GM23338 (cell line): ENCODE data around the gene AXL. TPM values are rescaled to one million over a fixed set of nuclear protein-coding genes. Genes with fewer than 3 reads are reported as not detected.

ENCODE experiments used
- ATAC-seq: fragments of 200-7000 bp; cut with Tn5 transposase; 3 replicates; pipeline ENCODE4 v1.9.1; 2020
- DNase-seq: peaks from one replicate; pipeline ENCODE4 v3.0.0-alpha.2; 2015; ENCODE audit warnings: low spot score
- H2AFZ ChIP-seq: fragments of 200-600 bp; sonication (generic); 2 replicates; pipeline ENCODE4 v1.8.0; 2016; ENCODE audit warnings: antibody characterized with exemption, mild to moderate bottlenecking, moderate library complexity
- H3F3A ChIP-seq: fragments of 200-600 bp; sonication (generic); replicated peaks from 2 replicates; pipeline ENCODE4 v1.8.0; 2017; ENCODE audit warnings: antibody characterized with exemption, mixed run types, low read depth
- H3K27ac ChIP-seq: fragments of 200-600 bp; sonication (generic); 2 replicates; pipeline ENCODE4 v1.6.1; 2016; ENCODE audit warnings: low read depth
- H3K27me3 ChIP-seq: fragments of 200-600 bp; sonication (generic); 2 replicates; pipeline ENCODE4 v1.8.0; 2016; ENCODE audit warnings: mild to moderate bottlenecking, mixed run types, moderate library complexity; ENCODE audit not compliant: insufficient read depth
- H3K36me3 ChIP-seq: fragments of 200-600 bp; sonication (generic); 2 replicates; pipeline ENCODE4 v1.8.0; 2016; ENCODE audit warnings: mild to moderate bottlenecking; ENCODE audit not compliant: insufficient read depth
- H3K4me1 ChIP-seq: fragments of 200-600 bp; sonication (generic); 2 replicates; pipeline ENCODE4 v1.8.0; 2016; ENCODE audit warnings: mild to moderate bottlenecking, moderate library complexity; ENCODE audit not compliant: insufficient read depth
- H3K4me2 ChIP-seq: fragments of 200-600 bp; sonication (generic); 2 replicates; pipeline ENCODE4 v1.7.1; 2017; ENCODE audit warnings: mixed run types
- H3K4me3 ChIP-seq: fragments of 200-600 bp; sonication (generic); 2 replicates; pipeline ENCODE4 v1.6.1; 2016; ENCODE audit warnings: mixed run types
- H3K79me2 ChIP-seq: fragments of 200-600 bp; sonication (generic); replicated peaks from 2 replicates; pipeline ENCODE4 v1.8.0; 2017; ENCODE audit warnings: mild to moderate bottlenecking; ENCODE audit not compliant: insufficient read depth
- H3K9me2 ChIP-seq: fragments of 200-600 bp; sonication (generic); 2 replicates; pipeline ENCODE4 v1.8.0; 2017; ENCODE audit not compliant: insufficient read depth
- H4K20me1 ChIP-seq: fragments of 200-600 bp; sonication (generic); replicated peaks from 2 replicates; pipeline ENCODE4 v1.8.0; 2017; ENCODE audit warnings: mild to moderate bottlenecking; ENCODE audit not compliant: insufficient read depth
- H3K27ac Mint-ChIP-seq: 2 replicates; pipeline ENCODE4 v1.8.0; 2020; ENCODE audit warnings: inconsistent platforms, mild to moderate bottlenecking, moderate library complexity, mixed read lengths
- H3K27me3 Mint-ChIP-seq: 3 replicates; pipeline ENCODE4 v1.8.0; 2022; ENCODE audit warnings: low read depth, mild to moderate bottlenecking, moderate library complexity, mixed read lengths, inconsistent platforms; ENCODE audit not compliant: insufficient read depth, poor library complexity
- H3K36me3 Mint-ChIP-seq: 3 replicates; pipeline ENCODE4 v1.8.0; 2021; ENCODE audit warnings: low read depth, mild to moderate bottlenecking, inconsistent platforms, moderate library complexity, mixed read lengths
- H3K4me1 Mint-ChIP-seq: 3 replicates; pipeline ENCODE4 v1.8.0; 2020; ENCODE audit warnings: mild to moderate bottlenecking, inconsistent platforms, mixed read lengths
- H3K4me3 Mint-ChIP-seq: 3 replicates; pipeline ENCODE4 v1.8.0; 2021; ENCODE audit warnings: moderate library complexity, mild to moderate bottlenecking, inconsistent platforms, mixed read lengths
- H3K9me3 Mint-ChIP-seq: 3 replicates; pipeline ENCODE4 v1.8.0; 2020; ENCODE audit warnings: moderate library complexity, mild to moderate bottlenecking, inconsistent platforms, mixed read lengths
- CREB1 ChIP-seq: fragments of 250-450 bp; sonication (Bioruptor Pico); IDR thresholded peaks from 2 replicates; pipeline ENCODE4 v1.5.0; 2020; ENCODE audit warnings: low read depth, mild to moderate bottlenecking, moderate library complexity
- CTCF ChIP-seq, 2 experiments: fragments of 200-600 bp in 1 of 2; sonication (generic) in 1 of 2; conservative IDR thresholded peaks; 2 replicates each; pipeline versions ENCODE4 v1.5.1 to v1.6.1; 2016 to 2017; ENCODE audit warnings: antibody characterized with exemption in 2 of 2, low read depth in 2 of 2, mild to moderate bottlenecking in 2 of 2, moderate library complexity in 1 of 2
- ETS1 ChIP-seq: IDR thresholded peaks from 2 replicates; pipeline ENCODE4 v1.6.1; 2016; ENCODE audit warnings: antibody characterized with exemption
- EZH2 ChIP-seq: fragments of 200-600 bp; sonication (generic); IDR thresholded peaks from one replicate; pipeline ENCODE4 v1.8.0; 2017; ENCODE audit warnings: antibody characterized with exemption, mild to moderate bottlenecking, low read depth; ENCODE audit not compliant: unreplicated experiment
- EZH2phosphoT487 ChIP-seq: fragments of 200-600 bp; sonication (generic); IDR thresholded peaks from one replicate; pipeline ENCODE4 v1.8.1; 2018; ENCODE audit warnings: antibody characterized with exemption; ENCODE audit not compliant: unreplicated experiment
- JUNB ChIP-seq: IDR thresholded peaks from one replicate; pipeline ENCODE4 v1.6.1; 2016; ENCODE audit warnings: antibody characterized with exemption; ENCODE audit not compliant: unreplicated experiment
- NANOG ChIP-seq: IDR thresholded peaks from 2 replicates; pipeline ENCODE4 v1.6.1; 2016; ENCODE audit warnings: antibody characterized with exemption, borderline replicate concordance
- POLR2AphosphoS5 ChIP-seq: IDR thresholded peaks from 2 replicates; pipeline ENCODE4 v1.6.1; 2016; ENCODE audit warnings: antibody characterized with exemption, low read depth
- REST ChIP-seq: IDR thresholded peaks from one replicate; pipeline ENCODE4 v1.6.1; 2018; ENCODE audit warnings: antibody characterized with exemption; ENCODE audit not compliant: unreplicated experiment
- STAT1 ChIP-seq: IDR thresholded peaks from one replicate; pipeline ENCODE4 v1.6.1; 2016; ENCODE audit warnings: antibody characterized with exemption; ENCODE audit not compliant: unreplicated experiment
- ZNF114 ChIP-seq: fragments of 250-450 bp; sonication (Bioruptor Pico); IDR thresholded peaks from 2 replicates; pipeline ENCODE4 v1.5.0; 2020; ENCODE audit warnings: mild to moderate bottlenecking, moderate library complexity
- ZNF331 ChIP-seq: fragments of 250-450 bp; sonication (Bioruptor Pico); IDR thresholded peaks from 2 replicates; pipeline ENCODE4 v1.5.0; 2020; ENCODE audit warnings: low read depth, mild to moderate bottlenecking, moderate library complexity
- ZNF462 ChIP-seq: fragments of 250-450 bp; sonication (Bioruptor Pico); IDR thresholded peaks from 2 replicates; pipeline ENCODE4 v1.5.0; 2020; ENCODE audit warnings: mild to moderate bottlenecking, moderate library complexity
- polyA plus RNA-seq: library from polyadenylated mRNA; unstranded; fragments of >200 nt; fragmentation: Nextera tagmentation; extraction: Ambion mirVana; gene quantifications from 2 replicates; pipeline ENCODE4 v1.2.1, GENCODE V29; 2016
- total RNA-seq: library from RNA; depleted of rRNA; stranded (reverse); fragments of >200 nt; shearing (Covaris generic); gene quantifications from 2 replicates; pipeline ENCODE4 v1.2.3, GENCODE V29; 2014

Gene AXL
- total and polyA plus RNA-seq, 2 experiments from 2014 or later: 9.0 to 28.4 TPM

- ATAC-seq (no peak), DNase-seq (no peak)
- H3K4me1 ChIP-seq: peaks cover 10% of the 10 kb centered on the region
- H3K4me2 ChIP-seq: no peak overlapping the region
- no peak overlapping the region for H3K27ac Mint-ChIP-seq
- H3K27me3 ChIP-seq: no peaks in the 10 kb centered on the region
- TF ChIP-seq ZNF114 (CRISPR knock-in tag) (no peak), STAT1 (no peak), EZH2phosphoT487 (no peak), CTCF (conservative IDR thresholded peaks at IDR 0.05; ENCODE audit: low read depth in 2 of 2) (no peak), POLR2AphosphoS5 (no peak), ZNF462 (no peak), CREB1 (no peak), NANOG (no peak), ETS1 (no peak), REST (no peak), EZH2 (no peak), JUNB (no peak), ZNF331 (CRISPR knock-in tag) (no peak)
- no peak overlapping the region for H3K4me3 ChIP-seq
- H3K4me3 Mint-ChIP-seq: no peak overlapping the region
- H4K20me1 ChIP-seq: no peaks in the 10 kb centered on the region
- H3K79me2 ChIP-seq: no peaks in the 10 kb centered on the region
- no peaks in the 10 kb centered on the region for H3K9me2 ChIP-seq
- H3K4me1 Mint-ChIP-seq: peaks cover 14% of the 10 kb centered on the region
- no peaks in the 10 kb centered on the region for H3K9me3 Mint-ChIP-seq
- H2AFZ ChIP-seq: no peak overlapping the region
- no peak overlapping the region for H3K27ac ChIP-seq
- H3K36me3 ChIP-seq: no peaks in the 10 kb centered on the region
- H3F3A ChIP-seq: peaks cover 18% of the 10 kb centered on the region
- peaks cover 5% of the 10 kb centered on the region for H3K27me3 Mint-ChIP-seq
- H3K36me3 Mint-ChIP-seq: no peaks in the 10 kb centered on the region
These were observed 11.2 kb downstream of the AXL start for GRCh38 chr19:41230067-41230857.
